Measurements from ENCODE around the gene SHC2. TPM values are rescaled to one million over a fixed set of nuclear protein-coding genes. Genes with fewer than 3 reads are reported as not detected.
A peak's percentile ranks its signal among the peaks of the same experiment; 100 is the strongest.

The SHC2 gene
- total and polyA plus RNA-seq, 2 of the 13 experiments (the other 11 are each of a cell fraction or from before 2014, with no cell fraction given) = 9.0 to 18.3 TPM

- TF ChIP-seq FOSL1 (CRISPR knock-in tag; IDR thresholded peaks at IDR 0.05; ENCODE audit: borderline replicate concordance) = no peak
- TF ChIP-seq SAP130 (CRISPR knock-in tag; IDR thresholded peaks at IDR 0.05; ENCODE audit: low read depth) = peak; percentile 69; the same call in 1 of the 2 replicates
- TF ChIP-seq ISL2 (CRISPR knock-in tag; IDR thresholded peaks at IDR 0.05) = no peak
- no peak for TF ChIP-seq ZNF3 (CRISPR knock-in tag; IDR thresholded peaks at IDR 0.05)
- no peak for TF ChIP-seq THAP9 (CRISPR knock-in tag; IDR thresholded peaks at IDR 0.05; ENCODE audit: borderline replicate concordance)
- no peak for TF ChIP-seq KDM5A (IDR thresholded peaks at IDR 0.05; ENCODE audit: borderline replicate concordance, low read length)
- TF ChIP-seq ZNF567 (CRISPR knock-in tag; IDR thresholded peaks at IDR 0.05; ENCODE audit: borderline replicate concordance) = no peak
- no peak; the same call in 1 of the 2 replicates for TF ChIP-seq NFYB (CRISPR knock-in tag; IDR thresholded peaks at IDR 0.05)
- TF ChIP-seq ESRRA (CRISPR knock-in tag; IDR thresholded peaks at IDR 0.05; ENCODE audit: low read depth) = no peak
- TF ChIP-seq KLF15 (CRISPR knock-in tag; IDR thresholded peaks at IDR 0.05; ENCODE audit: borderline replicate concordance) = no peak
- no peak for TF ChIP-seq ZNF17 (CRISPR knock-in tag; IDR thresholded peaks at IDR 0.05)
- no peak for TF ChIP-seq ZNF124 (CRISPR knock-in tag; IDR thresholded peaks at IDR 0.05)
- TF ChIP-seq KIAA2018 (CRISPR knock-in tag; IDR thresholded peaks at IDR 0.05; ENCODE audit: borderline replicate concordance) = no peak
- TF ChIP-seq JARID2 (CRISPR knock-in tag; IDR thresholded peaks at IDR 0.05; ENCODE audit: insufficient replicate concordance) = peak; percentile 70
- TF ChIP-seq SIX4 (CRISPR knock-in tag; IDR thresholded peaks at IDR 0.05) = no peak
- TF ChIP-seq ZNF503 (CRISPR knock-in tag; IDR thresholded peaks at IDR 0.05) = no peak; the same call in 1 of the 2 replicates
These were observed 45.8 kb upstream of the SHC2 start (continued) for GRCh38 chr19:506404-507285.
